HuH-7.5 (cell line): ENCODE data around the gene CRK.
"Not testable (repeated sequence)": the region's sequence is repeated elsewhere in the genome, so short reads cannot be mapped to it uniquely, and the experiment has no call there.

Experiments used
- DNase-seq: peaks from one replicate; pipeline ENCODE4 v3.0.0; 2011; ENCODE audit warnings: low spot score

CRK gene

GRCh38 chr17:1385861-1386260, 70.2 kb downstream of the CRK start:
- no peak for DNase-seq

DNA sequence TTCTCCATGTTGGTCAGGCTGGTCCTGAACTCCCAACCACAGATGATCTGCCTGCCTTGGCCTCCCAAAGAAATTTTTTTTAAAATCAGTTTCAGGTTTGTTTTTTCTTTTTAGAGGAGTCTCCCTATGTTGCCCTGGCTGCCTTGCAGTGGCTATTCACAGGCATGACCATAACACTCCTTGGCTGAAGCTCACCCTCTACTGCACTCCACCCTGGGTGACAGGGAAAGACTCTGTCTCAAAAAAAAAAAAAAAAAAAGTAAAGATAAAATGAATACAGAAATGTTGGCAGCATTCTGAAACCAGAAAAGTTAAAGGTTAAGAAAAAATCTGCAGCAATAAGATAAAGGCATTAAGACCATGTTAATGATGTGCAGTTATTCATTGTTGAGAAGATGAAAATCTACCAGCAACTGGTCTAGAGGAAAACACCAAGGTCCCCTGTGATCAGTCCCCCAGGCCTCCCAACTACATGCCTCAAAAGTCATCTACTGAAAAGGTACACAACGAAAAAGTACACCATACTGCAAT, 71.1 kb downstream of the CRK start:
- DNase-seq: no peak

DNA sequence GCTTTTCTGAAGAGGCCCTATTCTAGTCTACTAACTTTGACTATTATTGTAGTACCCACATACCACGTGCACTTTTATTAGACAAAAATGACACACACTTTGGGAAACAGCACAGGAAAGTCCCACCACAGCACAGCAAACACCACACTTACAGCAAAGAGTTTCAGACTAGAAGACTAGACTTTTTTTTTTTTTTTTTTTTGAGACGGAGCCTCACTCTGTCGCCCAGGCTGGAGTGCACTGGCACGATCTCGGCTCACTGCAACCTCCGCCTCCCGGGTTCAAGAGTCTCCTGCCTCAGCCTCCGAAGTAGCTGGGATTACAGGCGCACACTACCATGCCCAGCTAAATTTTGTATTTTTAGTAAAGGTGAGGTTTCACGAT, 76.1 kb downstream of the CRK start:
- DNase-seq: no peak

- DNase-seq: no peak
Measured at GRCh38 chr17:1379208-1379929, 76.7 kb downstream of the CRK start.

DNA sequence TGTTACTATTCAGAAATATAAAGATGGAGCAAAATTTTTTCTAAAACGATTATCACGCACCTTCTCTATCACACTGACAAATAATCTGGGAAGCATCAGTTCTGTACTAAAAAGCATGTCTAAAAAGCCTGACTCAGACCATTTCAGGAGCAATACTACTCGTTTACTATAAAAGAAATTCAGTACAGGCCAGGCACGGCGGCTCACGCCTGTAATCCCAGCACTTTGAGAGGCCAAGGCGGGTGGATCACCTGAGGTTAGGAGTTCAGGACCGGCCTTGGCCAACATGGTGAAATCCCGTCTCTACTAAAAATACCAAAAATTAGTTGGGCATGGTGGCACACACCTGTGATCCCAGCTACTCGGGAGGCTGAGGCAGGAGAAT, 77.6 kb downstream of the CRK start:
- DNase-seq: not testable (repeated sequence)

DNA sequence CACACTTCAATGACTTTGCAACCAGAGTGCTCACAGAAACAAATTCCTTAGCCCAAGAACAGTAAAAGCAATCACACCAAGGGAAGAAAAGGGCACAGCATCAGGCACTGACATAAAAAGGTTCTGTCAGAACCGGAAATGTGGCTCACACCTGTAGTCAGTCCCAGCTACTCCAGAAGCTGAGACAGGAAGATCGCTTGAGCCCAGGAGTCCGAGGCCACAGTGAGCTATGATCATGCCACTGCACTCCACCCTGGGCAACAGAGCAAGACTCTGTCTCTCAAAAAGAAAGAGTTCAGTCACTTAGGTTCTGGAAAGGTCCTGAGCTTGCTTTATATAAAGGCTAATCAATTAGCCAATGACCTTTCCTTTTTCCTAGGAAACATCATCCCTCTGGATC, 78.7 kb downstream of the CRK start:
- no peak for DNase-seq

DNA sequence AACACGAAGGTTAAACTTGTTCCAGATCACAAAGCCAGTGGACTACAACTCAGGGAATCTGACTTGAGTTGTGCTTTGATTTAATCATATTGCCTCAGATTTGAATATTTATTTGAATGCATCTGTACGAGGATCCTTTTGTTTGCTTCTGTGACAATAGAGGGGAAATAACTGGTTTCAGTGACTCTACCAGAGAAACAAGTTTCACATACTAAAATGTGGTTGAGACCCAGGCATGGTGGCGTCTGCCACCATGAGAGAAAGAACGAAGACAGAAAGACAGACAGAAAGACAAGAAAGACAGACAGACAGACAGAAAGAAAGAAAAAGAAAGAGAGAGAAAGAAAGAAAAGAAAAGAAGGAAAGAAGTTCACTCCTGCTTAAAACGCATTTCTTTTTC, 80.0 kb downstream of the CRK start:
- no peak for DNase-seq

DNA sequence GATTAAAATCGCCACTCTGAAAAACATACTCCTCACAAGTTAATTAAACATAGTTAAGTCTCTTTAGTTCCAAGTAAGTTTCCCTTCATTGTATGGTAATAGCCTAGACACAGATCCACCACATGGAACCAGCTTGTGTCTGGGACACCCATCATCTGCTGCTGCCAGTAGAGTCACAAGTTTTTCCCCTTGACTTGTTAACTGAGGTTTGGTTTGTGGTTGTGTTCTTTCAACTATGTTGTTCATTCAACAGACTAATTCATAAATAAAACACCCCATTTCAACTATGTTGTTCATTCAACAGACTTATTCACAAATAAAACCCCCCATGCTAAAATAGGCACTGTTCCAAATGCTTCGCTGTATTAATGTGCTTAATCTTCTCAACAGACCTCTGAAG, 80.4 kb downstream of the CRK start:
- no peak for DNase-seq

- DNase-seq: no peak
Measured at GRCh38 chr17:1374431-1375177, 81.4 kb downstream of the CRK start.

DNA sequence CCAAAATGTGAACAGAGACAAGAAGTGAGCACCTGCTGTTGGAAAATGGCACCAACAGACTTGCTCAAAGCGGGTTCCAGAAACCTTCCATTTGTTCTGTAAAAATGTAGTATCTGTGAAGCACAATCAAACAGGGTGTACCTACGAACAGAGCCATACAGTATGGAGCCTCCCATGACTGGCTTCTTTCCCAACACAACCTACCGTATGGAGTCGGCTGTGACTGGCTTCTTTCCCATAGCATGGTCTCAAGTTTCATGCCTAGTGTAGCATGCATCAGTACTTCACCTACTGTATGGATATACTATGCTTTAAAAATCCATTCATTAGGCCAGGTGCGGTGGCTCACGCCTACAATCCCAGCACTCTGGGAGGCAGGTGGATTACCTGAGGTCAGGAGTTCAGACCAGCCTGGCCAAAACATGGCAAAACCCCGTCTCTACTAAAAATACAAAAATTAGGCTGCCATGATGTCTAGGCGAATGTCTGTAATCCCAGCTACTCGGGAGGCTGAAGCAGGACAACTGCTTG, 82.3 kb downstream of the CRK start:
- no peak for DNase-seq

GRCh38 chr17:1372618-1373017, 83.4 kb downstream of the CRK start:
- DNase-seq: no peak

DNA sequence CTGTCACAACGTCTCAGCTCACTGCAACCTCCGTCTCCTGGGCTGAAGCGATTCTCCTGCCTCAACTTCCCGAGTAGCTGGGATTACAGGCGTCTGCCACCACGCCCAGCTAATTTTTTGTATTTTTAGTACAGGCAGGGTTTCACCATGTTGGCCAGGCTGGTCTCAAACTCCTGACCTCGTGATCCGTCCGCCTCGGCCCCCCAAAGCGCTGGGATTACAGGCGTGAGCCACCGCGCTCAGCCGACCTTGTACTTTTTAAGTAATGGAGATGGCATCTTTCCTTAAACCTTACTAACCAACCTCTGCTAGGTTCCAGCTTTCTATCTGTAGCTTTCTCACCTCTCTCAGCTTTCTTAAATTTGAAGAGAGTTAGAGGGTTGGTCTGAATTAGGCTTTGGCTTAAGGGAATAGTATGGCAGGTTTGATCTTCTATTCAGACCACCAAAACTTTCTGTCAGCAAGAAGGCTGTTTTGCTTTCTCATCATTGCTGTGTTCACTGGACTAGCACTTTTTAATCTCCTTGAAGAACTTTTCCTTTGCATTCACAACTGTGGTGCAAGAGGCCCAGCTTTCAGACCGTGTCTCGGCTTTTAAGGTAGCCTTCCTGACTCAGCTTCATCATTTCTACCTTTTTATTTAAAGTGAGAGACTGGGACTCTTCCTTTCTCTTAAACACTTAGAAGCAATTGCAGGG, 84.0 kb downstream of the CRK start:
- DNase-seq: no peak
